Pancreas (tissue), 10 donors: ENCODE results near the gene FAXDC2. TPM values are rescaled to one million over a fixed set of nuclear protein-coding genes. Genes with fewer than 3 reads are reported as not detected.
A peak's percentile ranks its signal among the peaks of the same experiment; 100 is the strongest.

Source experiments
- ATAC-seq, 4 donors: fragments of 200-7000 bp; cut with Tn5 transposase; one replicate each; pipeline versions ENCODE4 v1.8.0 to v1.9.1; 2020; ENCODE audit warnings: mild to moderate bottlenecking in 4 of 4, moderate library complexity in 4 of 4
- DNase-seq, 6 donors: peaks; one replicate each; pipeline ENCODE4 v3.0.0-alpha.2; 2020
- FAIRE-seq: peaks from 2 replicates; lab custom pipeline; 2012; peaks lifted over from hg19 to GRCh38; lab: Jason Lieb, UNC
- H3K27ac ChIP-seq, 4 donors: fragments of 200-600 bp; sonication (generic); 1 replicate in 3 of 4; 2 replicates in 1 of 4; pipeline versions ENCODE4 v1.5.0 to v1.8.0; 2020
- H3K27me3 ChIP-seq, 4 donors: fragments of 200-600 bp; one replicate each; pipeline ENCODE4 v1.8.0; 2021
- H3K36me3 ChIP-seq, 3 donors: fragments of 200-600 bp; sonication (generic) in 1 of 3; one replicate each; pipeline versions ENCODE4 v1.5.0 to v1.8.0; 2020 to 2021
- H3K4me1 ChIP-seq, 3 donors: fragments of 200-600 bp; one replicate each; pipeline ENCODE4 v1.8.0; 2021
- H3K4me3 ChIP-seq, 4 donors: fragments of 200-600 bp; sonication (generic) in 2 of 4; one replicate each; pipeline versions ENCODE4 v1.5.0 to v1.8.0; 2020 to 2021
- H3K9me3 ChIP-seq, 4 donors: fragments of 200-600 bp; one replicate each; pipeline ENCODE4 v1.8.0; 2021
- CTCF ChIP-seq, 4 donors: fragments of 200-600 bp; sonication (generic) in 3 of 4; IDR thresholded peaks; one replicate each; pipeline versions ENCODE4 v1.5.0 to v1.8.0; 2021; ENCODE audit warnings: antibody characterized with exemption in 4 of 4
- WGBS, 2 donors: extraction: QIAGEN DNeasy Blood & Tissue Kit; methylation state at CpG; one replicate each; pipeline ENCODE4 v1.1.7; 2013; 5-methylcytosine and 5-hydroxymethylcytosine counted together
- intact Hi-C, 3 donors: fragments of 100-400 bp; cut with DNase I; formaldehyde crosslinking; loops; one replicate each; pipeline versions ENCODE4 v1.11.1 to v1.14.2; 2022
- polyA plus RNA-seq, 2 donors: library from polyadenylated mRNA; stranded (reverse); fragments of 200-250 nt; gene quantifications; one replicate each; pipeline ENCODE4 v1.2.3, GENCODE V29; 2013
- total RNA-seq, 6 donors: library from RNA; stranded (reverse); fragmentation: NEBNext Ultra II Directional in 4 of 6; extraction: Animal tissue kit (Norgen Biotek cat#: 25700) in 4 of 6; gene quantifications; one replicate each; pipeline versions ENCODE4 v1.2.1 to v1.2.4, GENCODE V29; 2021 to 2023
- donor health status: healthy with polysubstance abuse.
- donor health status: DM: no; HTN: no; CAD: no; lungs with moderate emphysema.
- donor health status: DM: no; HTN: no; CAD: no.
- donor health status: control.
- donor health status: control.
- donor health status: Bipolar disorder and iron deficiency.
- donor health status: DM: yes; HTN: yes; CAD: no.
- donor health status: DM: no; HTN: no; CAD: no.
- donor health status: DM: no; HTN: no; CAD: no.
- donor health status: DM: yes; HTN: yes; CAD: no.

The FAXDC2 gene
- total and polyA plus RNA-seq, 8 donors: 2.0 to 11.8 (median 4.7) TPM

GRCh38 chr5:154858972-154859871 is 8.8 kb upstream of the FAXDC2 start:
- TF ChIP-seq CTCF (IDR thresholded peaks at IDR 0.05): no peak
- Histone ChIP-seq H3K4me1 (peaks cover 6 to 23% (median 15%) of the 10 kb centered on the region in 3 donors), H3K27ac (peak overlapping the region; percentile 96 to 99 (median 98)), H3K27me3 (no peaks in the 10 kb centered on the region), H3K4me3 (peak overlapping the region; percentile 41 to 73 (median 64)), H3K36me3 (no peaks in the 10 kb centered on the region), H3K9me3 (no peaks in the 10 kb centered on the region)
- DNase-seq: no peak
- no peak for ATAC-seq
- intact Hi-C loops: no loop called here
- 1% methylated on average over 26 of the region's 26 CpGs for WGBS, 2 donors
- FAIRE-seq: no peak

GRCh38 chr5:154858297-154858971 is 8.0 kb upstream of the FAXDC2 start, which contains the start of gene CNOT8:
Gene CNOT8, plus strand, starts transcription at chr5:154858627. Its CDS starts 4,652 bp downstream, at chr5:154863279.
- no peak for TF ChIP-seq CTCF (IDR thresholded peaks at IDR 0.05)
- Histone ChIP-seq H3K27ac (peak within 1 kb of the TSS; percentile 96 to 99 (median 98)), H3K27me3 (no peaks in the 10 kb centered on the region), H3K4me1 (peaks cover 6 to 23% (median 15%) of the 10 kb centered on the region in 3 donors), H3K36me3 (no peaks in the 10 kb centered on the region), H3K9me3 (no peaks in the 10 kb centered on the region), H3K4me3 (peak within 1 kb of the TSS; percentile 41 to 73 (median 64))
- DNase-seq: peak; percentile 97 to 99 (median 98)
- no peak for FAIRE-seq
- WGBS, 2 donors: 0% methylated on average over 63 to 65 of the region's 65 CpGs
- peak; percentile 88 to 93 (median 88) for ATAC-seq
- intact Hi-C loops: no loop called here

- ATAC-seq (peak; percentile 82 to 87 (median 83)), DNase-seq (peak; percentile 88 to 97 (median 96)), FAIRE-seq (no peak)
- peak overlapping the region; percentile 96 to 99 (median 98) for H3K27ac ChIP-seq
- H3K4me1 ChIP-seq: peaks cover 6 to 23% (median 15%) of the 10 kb centered on the region in 3 donors
- no peak for TF ChIP-seq CTCF (IDR thresholded peaks at IDR 0.05)
- H3K9me3 ChIP-seq: no peaks in the 10 kb centered on the region
- WGBS, 2 donors: 0% methylated on average over 58 to 59 of the region's 59 CpGs
- H3K36me3 ChIP-seq: no peaks in the 10 kb centered on the region
- H3K4me3 ChIP-seq: peak overlapping the region; percentile 41 to 73 (median 64)
- no peaks in the 10 kb centered on the region for H3K27me3 ChIP-seq
- intact Hi-C loops: no loop called here
Measured at GRCh38 chr5:154857530-154858296, 7.3 kb upstream of the FAXDC2 start.

GRCh38 chr5:154851351-154851750 is 948 bp upstream of the FAXDC2 start:
- intact Hi-C loops: no loop called here
- Histone ChIP-seq H3K4me1 (no peaks in the 10 kb centered on the region), H3K4me3 (no peak overlapping the region), H3K27me3 (no peaks in the 10 kb centered on the region), H3K27ac (peak overlapping the region in 1 of 4 donors; percentile 81), H3K9me3 (no peaks in the 10 kb centered on the region), H3K36me3 (no peaks in the 10 kb centered on the region)
- 88 to 89% methylated on average over 3 of the region's 3 CpGs for WGBS, 2 donors
- ATAC-seq (no peak), DNase-seq (no peak), FAIRE-seq (no peak)
- TF ChIP-seq CTCF (IDR thresholded peaks at IDR 0.05): no peak
